ENCODE data around the gene KCTD5.

The KCTD5 gene

DNA sequence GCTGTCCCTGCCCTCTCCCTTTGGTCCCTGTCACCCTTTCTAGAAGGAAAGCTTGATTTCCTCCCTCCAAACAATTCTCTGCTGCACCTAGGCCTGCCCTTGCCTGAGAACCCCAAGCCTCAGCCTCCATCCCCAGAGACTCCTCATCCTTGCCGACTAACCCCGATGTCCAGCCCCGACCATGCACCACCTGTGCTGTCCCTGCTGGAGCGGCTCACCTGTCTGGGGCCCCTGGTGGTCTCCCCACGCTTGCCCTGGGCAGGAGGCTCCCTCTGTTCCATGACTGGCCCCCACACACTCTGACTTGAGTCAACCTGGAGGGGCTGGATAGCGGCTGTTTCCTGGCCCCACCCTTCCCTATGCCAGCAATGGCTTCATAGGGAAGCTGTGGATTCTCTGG lies 58.2 kb downstream of the KCTD5 start:
- ChIA-PET POLR2A (no interaction called here), CTCF (interaction anchor here (0.8 kb wide), 1 partner anchor 29 kb away, joined by 3 read pairs; no protein-coding TSS in a partner anchor)
- 98% methylated on average over 6 of the region's 6 CpGs for WGBS (ENCODE audit: insufficient coverage)
- no peak overlapping the region for H3K4me3 ChIP-seq (ENCODE audit: control insufficient read depth in 1 of 7, extremely low read depth in 1 of 7, insufficient read depth in 4 of 7, low read depth in 2 of 7, low read length in 6 of 7)
- no peak for DNase-seq
- H3K9me3 ChIP-seq (ENCODE audit: control extremely low read depth in 1 of 5, control insufficient read depth in 4 of 5, insufficient read depth in 2 of 5, low read depth in 1 of 5, low read length in 4 of 5) = no peaks in the 10 kb centered on the region
- no peak overlapping the region for H3K27ac ChIP-seq (ENCODE audit: insufficient read depth in 1 of 2, low read depth in 1 of 2, low read length in 2 of 2, poor library complexity in 1 of 2, severe bottlenecking in 2 of 2)
- no peaks in the 10 kb centered on the region for H3K36me3 ChIP-seq (ENCODE audit: control insufficient read depth in 4 of 4, insufficient read depth in 4 of 4, low read length in 3 of 4)
- no peaks in the 10 kb centered on the region for H3K27me3 ChIP-seq (replicated peaks in 2 of 5; ENCODE audit: control insufficient read depth in 4 of 5, insufficient read depth in 5 of 5, low read length in 4 of 5)
- H3K4me1 ChIP-seq (ENCODE audit: control extremely low read depth in 1 of 4, control insufficient read depth in 4 of 4, insufficient read depth in 4 of 4, low read length in 3 of 4) = no peaks in the 10 kb centered on the region

DNA sequence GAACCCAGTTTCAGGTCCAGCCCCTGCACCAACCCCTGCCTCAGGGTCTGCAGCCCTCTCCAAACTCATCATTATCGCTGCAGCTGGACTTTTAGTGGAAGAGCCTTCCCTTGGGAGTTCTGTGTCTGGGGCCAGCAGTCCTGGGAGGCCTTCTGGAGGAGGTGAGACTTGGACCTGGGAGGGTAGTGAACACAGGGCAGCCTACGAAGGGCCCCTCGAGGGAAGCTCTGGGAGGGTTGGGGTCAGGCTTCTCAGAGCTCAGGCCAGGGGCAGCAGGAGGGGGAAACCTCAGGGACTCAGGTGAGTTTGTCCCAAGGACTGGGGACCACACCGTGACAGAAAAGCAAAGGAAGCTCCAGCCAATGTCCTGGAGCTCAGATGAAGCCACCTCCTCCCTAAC lies 58.8 kb downstream of the KCTD5 start:
- ChIA-PET CTCF (interaction anchor here (0.8 kb wide), 1 partner anchor 29 kb away, joined by 3 read pairs; no protein-coding TSS in a partner anchor), POLR2A (no interaction called here)
- no peak overlapping the region for H3K4me3 ChIP-seq (ENCODE audit: control insufficient read depth in 1 of 7, extremely low read depth in 1 of 7, insufficient read depth in 4 of 7, low read depth in 2 of 7, low read length in 6 of 7)

DNA sequence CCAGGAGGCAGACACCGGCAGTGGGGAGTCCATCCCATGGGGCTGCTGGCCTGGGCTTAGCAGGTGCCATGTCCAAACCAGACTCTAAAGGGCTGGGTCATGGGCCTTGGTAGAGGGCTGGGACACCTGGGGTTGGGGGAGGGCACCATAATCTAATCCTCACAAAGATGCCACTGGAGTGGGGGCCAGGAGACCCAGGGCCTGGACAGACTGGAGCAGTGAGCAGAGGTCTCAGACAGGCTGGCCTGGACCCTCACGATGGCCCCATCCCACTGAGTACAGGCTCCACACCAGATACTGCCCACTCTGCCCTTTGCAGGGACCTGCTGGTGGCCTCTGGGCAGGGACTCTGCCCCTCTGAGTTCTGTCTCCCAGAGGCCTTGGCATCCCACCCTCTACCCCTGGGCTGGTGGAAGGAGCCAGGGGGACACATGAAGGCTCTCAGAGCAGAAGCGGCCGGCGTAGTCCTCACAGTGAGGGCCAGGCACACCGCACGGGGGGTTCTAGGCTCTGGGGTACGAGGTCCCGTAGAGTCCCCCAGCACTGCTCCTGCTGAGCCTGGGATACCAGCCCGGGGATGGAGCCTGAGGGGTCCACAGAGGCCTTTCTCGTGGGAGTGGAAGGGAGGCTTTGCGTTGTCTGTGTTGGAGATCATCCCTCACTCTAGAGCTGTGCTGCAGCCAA lies 60.1 kb downstream of the KCTD5 start:
- Histone ChIP-seq H3K4me1 (ENCODE audit: control extremely low read depth in 1 of 4, control insufficient read depth in 4 of 4, insufficient read depth in 4 of 4, low read length in 3 of 4) (no peaks in the 10 kb centered on the region), H3K9me3 (ENCODE audit: control extremely low read depth in 1 of 5, control insufficient read depth in 4 of 5, insufficient read depth in 2 of 5, low read depth in 1 of 5, low read length in 4 of 5) (no peaks in the 10 kb centered on the region), H3K4me3 (ENCODE audit: control insufficient read depth in 1 of 7, extremely low read depth in 1 of 7, insufficient read depth in 4 of 7, low read depth in 2 of 7, low read length in 6 of 7) (no peak overlapping the region), H3K36me3 (ENCODE audit: control insufficient read depth in 4 of 4, insufficient read depth in 4 of 4, low read length in 3 of 4) (no peaks in the 10 kb centered on the region), H3K27me3 (replicated peaks in 2 of 5; ENCODE audit: control insufficient read depth in 4 of 5, insufficient read depth in 5 of 5, low read length in 4 of 5) (no peaks in the 10 kb centered on the region), H3K27ac (ENCODE audit: insufficient read depth in 1 of 2, low read depth in 1 of 2, low read length in 2 of 2, poor library complexity in 1 of 2, severe bottlenecking in 2 of 2) (no peak overlapping the region)
- no peak for DNase-seq
- POLR2A ChIA-PET = no interaction called here
- 98% methylated on average over 11 of the region's 12 CpGs for WGBS (ENCODE audit: insufficient coverage)
- CTCF ChIA-PET = no interaction called here

More for the DNA sequence above, 58.8 kb downstream of the KCTD5 start:
- H3K27ac ChIP-seq (ENCODE audit: insufficient read depth in 1 of 2, low read depth in 1 of 2, low read length in 2 of 2, poor library complexity in 1 of 2, severe bottlenecking in 2 of 2) = no peak overlapping the region
- 100% methylated on average over 2 of the region's 4 CpGs for WGBS (ENCODE audit: insufficient coverage)
- no peaks in the 10 kb centered on the region for H3K36me3 ChIP-seq (ENCODE audit: control insufficient read depth in 4 of 4, insufficient read depth in 4 of 4, low read length in 3 of 4)
- H3K27me3 ChIP-seq (replicated peaks in 2 of 5; ENCODE audit: control insufficient read depth in 4 of 5, insufficient read depth in 5 of 5, low read length in 4 of 5) = no peaks in the 10 kb centered on the region
- H3K9me3 ChIP-seq (ENCODE audit: control extremely low read depth in 1 of 5, control insufficient read depth in 4 of 5, insufficient read depth in 2 of 5, low read depth in 1 of 5, low read length in 4 of 5) = no peaks in the 10 kb centered on the region
- no peaks in the 10 kb centered on the region for H3K4me1 ChIP-seq (ENCODE audit: control extremely low read depth in 1 of 4, control insufficient read depth in 4 of 4, insufficient read depth in 4 of 4, low read length in 3 of 4)
- no peak for DNase-seq

DNA sequence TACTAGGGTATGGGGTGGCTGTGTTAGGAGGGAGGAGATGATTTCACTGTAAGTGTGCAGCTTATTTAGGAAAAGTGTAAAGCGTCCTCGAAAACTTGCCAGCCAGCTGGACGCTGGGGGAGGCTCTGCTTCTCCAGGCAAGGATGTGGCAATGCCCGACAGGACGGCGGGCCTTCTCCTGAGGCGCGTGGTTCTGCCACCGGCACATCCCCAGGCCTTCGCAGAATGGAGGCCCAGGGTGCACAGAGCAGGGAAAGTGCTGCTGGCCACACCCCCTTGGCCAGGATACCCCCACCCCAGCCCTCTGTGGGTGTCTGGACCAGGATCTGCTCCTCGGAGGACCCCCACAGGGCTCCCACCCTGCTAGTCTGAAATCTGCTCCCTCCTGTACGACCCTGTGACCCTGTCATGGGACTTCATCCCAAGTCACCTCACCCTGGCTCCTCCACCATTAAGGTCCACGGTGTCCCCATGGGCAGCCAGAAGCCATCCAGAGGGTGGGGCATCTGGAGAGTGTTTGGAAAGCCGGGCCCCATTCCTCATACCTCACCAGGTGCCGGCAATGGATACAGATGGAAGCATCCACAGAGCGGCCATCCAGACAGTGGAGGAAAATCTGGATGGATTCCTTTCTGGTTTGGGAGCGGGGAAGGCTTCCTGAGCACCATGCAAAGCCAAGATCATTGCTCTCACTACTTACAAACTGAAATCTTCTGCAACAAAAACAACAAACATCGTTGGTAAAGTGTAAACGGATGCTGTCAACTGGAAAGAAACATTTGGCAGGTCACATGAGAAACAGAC lies 60.9 kb downstream of the KCTD5 start:
- ChIA-PET POLR2A (no interaction called here), CTCF (no interaction called here)
- no peak overlapping the region for H3K27ac ChIP-seq (ENCODE audit: insufficient read depth in 1 of 2, low read depth in 1 of 2, low read length in 2 of 2, poor library complexity in 1 of 2, severe bottlenecking in 2 of 2)
- WGBS (ENCODE audit: insufficient coverage) = 94% methylated on average over 10 of the region's 19 CpGs
- H3K27me3 ChIP-seq (replicated peaks in 2 of 5; ENCODE audit: control insufficient read depth in 4 of 5, insufficient read depth in 5 of 5, low read length in 4 of 5) = no peaks in the 10 kb centered on the region
- H3K4me3 ChIP-seq (ENCODE audit: control insufficient read depth in 1 of 7, extremely low read depth in 1 of 7, insufficient read depth in 4 of 7, low read depth in 2 of 7, low read length in 6 of 7) = no peak overlapping the region
- no peak for DNase-seq
- H3K9me3 ChIP-seq (ENCODE audit: control extremely low read depth in 1 of 5, control insufficient read depth in 4 of 5, insufficient read depth in 2 of 5, low read depth in 1 of 5, low read length in 4 of 5) = no peaks in the 10 kb centered on the region
- H3K36me3 ChIP-seq (ENCODE audit: control insufficient read depth in 4 of 4, insufficient read depth in 4 of 4, low read length in 3 of 4) = no peaks in the 10 kb centered on the region
- no peaks in the 10 kb centered on the region for H3K4me1 ChIP-seq (ENCODE audit: control extremely low read depth in 1 of 4, control insufficient read depth in 4 of 4, insufficient read depth in 4 of 4, low read length in 3 of 4)

DNA sequence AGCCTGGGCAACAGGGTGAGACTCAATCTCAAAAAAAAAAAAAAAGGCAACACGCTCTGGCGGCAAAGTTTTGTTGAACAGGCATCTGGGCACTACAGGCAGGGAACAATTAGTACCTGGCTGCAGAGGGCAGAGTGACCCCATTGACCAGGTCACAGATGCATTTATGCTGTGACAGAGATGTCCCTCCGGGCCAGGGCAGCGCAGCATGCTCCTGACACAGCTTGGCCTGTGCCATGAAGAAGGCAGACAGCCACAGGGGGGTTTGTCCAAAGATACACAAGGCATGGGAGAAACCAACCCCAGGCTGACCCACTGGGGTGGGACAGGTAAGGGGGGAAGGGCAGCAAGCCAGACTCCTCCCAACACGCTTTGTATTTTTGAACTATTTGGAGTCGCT lies 62.4 kb downstream of the KCTD5 start:
- CTCF ChIA-PET = no interaction called here
- 97% methylated on average over 3 of the region's 6 CpGs for WGBS (ENCODE audit: insufficient coverage)
- H3K4me1 ChIP-seq (ENCODE audit: control extremely low read depth in 1 of 4, control insufficient read depth in 4 of 4, insufficient read depth in 4 of 4, low read length in 3 of 4) = peaks cover 0 to 3% (median 0%) of the 10 kb centered on the region in 4 experiments

DNA sequence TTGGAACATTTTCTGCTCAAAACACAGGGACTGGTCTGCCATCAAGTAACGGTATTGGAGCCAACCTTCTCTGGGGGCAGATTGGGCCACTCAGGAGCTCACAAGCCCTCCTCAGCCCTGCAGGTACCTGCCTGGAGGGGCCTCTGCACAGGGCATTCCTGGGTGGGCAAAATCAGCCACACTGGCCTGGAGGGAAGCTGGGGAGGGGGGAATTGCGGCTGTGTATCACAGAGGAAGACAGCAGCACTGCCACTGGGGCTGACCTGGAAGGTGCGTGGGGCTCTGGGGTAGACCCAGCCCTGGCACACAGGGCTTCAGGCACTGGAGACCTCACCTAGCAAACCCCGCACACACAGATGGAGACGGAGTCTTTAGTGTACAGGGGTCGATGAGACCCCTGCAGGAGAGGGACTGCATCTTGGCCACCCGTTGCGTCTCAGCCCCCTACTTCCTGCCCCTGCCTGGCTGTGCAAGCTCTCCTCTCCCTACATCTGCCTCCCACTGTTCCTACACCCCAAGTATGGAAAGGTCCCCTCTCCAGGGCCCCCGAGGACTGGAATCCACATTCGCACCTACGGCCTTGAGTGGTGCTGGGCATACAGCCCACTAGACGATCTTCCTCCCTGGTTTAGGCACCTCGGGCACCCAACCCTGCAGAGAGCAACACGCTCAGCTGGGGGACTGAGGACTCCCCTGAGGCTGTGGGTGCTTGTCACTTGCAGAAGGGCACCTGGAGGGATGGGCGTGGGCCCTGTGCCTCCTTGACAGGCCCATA lies 63.0 kb downstream of the KCTD5 start:
- POLR2A ChIA-PET = interaction anchor here (0.6 to 0.9 kb wide), 2 partner anchors 16 to 1565 kb away, joined by 3 to 4 read pairs; no protein-coding TSS in a partner anchor

More for the DNA sequence above, 62.4 kb downstream of the KCTD5 start:
- Histone ChIP-seq H3K27ac (ENCODE audit: insufficient read depth in 1 of 2, low read depth in 1 of 2, low read length in 2 of 2, poor library complexity in 1 of 2, severe bottlenecking in 2 of 2) (no peak overlapping the region), H3K36me3 (ENCODE audit: control insufficient read depth in 4 of 4, insufficient read depth in 4 of 4, low read length in 3 of 4) (peaks cover 0 to 4% (median 2%) of the 10 kb centered on the region in 4 experiments), H3K27me3 (replicated peaks in 2 of 5; ENCODE audit: control insufficient read depth in 4 of 5, insufficient read depth in 5 of 5, low read length in 4 of 5) (no peaks in the 10 kb centered on the region), H3K4me3 (ENCODE audit: control insufficient read depth in 1 of 7, extremely low read depth in 1 of 7, insufficient read depth in 4 of 7, low read depth in 2 of 7, low read length in 6 of 7) (no peak overlapping the region), H3K9me3 (ENCODE audit: control extremely low read depth in 1 of 5, control insufficient read depth in 4 of 5, insufficient read depth in 2 of 5, low read depth in 1 of 5, low read length in 4 of 5) (no peaks in the 10 kb centered on the region)
- POLR2A ChIA-PET = no interaction called here
- no peak for DNase-seq

More for the DNA sequence above, 63.0 kb downstream of the KCTD5 start:
- H3K27me3 ChIP-seq (replicated peaks in 2 of 5; ENCODE audit: control insufficient read depth in 4 of 5, insufficient read depth in 5 of 5, low read length in 4 of 5) = no peaks in the 10 kb centered on the region
- H3K36me3 ChIP-seq (ENCODE audit: control insufficient read depth in 4 of 4, insufficient read depth in 4 of 4, low read length in 3 of 4) = peaks cover 0 to 5% (median 2%) of the 10 kb centered on the region in 4 experiments
- H3K4me1 ChIP-seq (ENCODE audit: control extremely low read depth in 1 of 4, control insufficient read depth in 4 of 4, insufficient read depth in 4 of 4, low read length in 3 of 4) = peaks cover 0 to 7% (median 0%) of the 10 kb centered on the region in 4 experiments
- no peak overlapping the region for H3K4me3 ChIP-seq (ENCODE audit: control insufficient read depth in 1 of 7, extremely low read depth in 1 of 7, insufficient read depth in 4 of 7, low read depth in 2 of 7, low read length in 6 of 7)
- H3K27ac ChIP-seq (ENCODE audit: insufficient read depth in 1 of 2, low read depth in 1 of 2, low read length in 2 of 2, poor library complexity in 1 of 2, severe bottlenecking in 2 of 2) = no peak overlapping the region
- CTCF ChIA-PET = no interaction called here
- no peak for DNase-seq
- 93% methylated on average over 11 of the region's 15 CpGs for WGBS (ENCODE audit: insufficient coverage)
- no peaks in the 10 kb centered on the region for H3K9me3 ChIP-seq (ENCODE audit: control extremely low read depth in 1 of 5, control insufficient read depth in 4 of 5, insufficient read depth in 2 of 5, low read depth in 1 of 5, low read length in 4 of 5)

Measured in common myeloid progenitor, CD34-positive (primary cell).